ENCODE data around the gene ZFAND3.

The ZFAND3 gene

DNA sequence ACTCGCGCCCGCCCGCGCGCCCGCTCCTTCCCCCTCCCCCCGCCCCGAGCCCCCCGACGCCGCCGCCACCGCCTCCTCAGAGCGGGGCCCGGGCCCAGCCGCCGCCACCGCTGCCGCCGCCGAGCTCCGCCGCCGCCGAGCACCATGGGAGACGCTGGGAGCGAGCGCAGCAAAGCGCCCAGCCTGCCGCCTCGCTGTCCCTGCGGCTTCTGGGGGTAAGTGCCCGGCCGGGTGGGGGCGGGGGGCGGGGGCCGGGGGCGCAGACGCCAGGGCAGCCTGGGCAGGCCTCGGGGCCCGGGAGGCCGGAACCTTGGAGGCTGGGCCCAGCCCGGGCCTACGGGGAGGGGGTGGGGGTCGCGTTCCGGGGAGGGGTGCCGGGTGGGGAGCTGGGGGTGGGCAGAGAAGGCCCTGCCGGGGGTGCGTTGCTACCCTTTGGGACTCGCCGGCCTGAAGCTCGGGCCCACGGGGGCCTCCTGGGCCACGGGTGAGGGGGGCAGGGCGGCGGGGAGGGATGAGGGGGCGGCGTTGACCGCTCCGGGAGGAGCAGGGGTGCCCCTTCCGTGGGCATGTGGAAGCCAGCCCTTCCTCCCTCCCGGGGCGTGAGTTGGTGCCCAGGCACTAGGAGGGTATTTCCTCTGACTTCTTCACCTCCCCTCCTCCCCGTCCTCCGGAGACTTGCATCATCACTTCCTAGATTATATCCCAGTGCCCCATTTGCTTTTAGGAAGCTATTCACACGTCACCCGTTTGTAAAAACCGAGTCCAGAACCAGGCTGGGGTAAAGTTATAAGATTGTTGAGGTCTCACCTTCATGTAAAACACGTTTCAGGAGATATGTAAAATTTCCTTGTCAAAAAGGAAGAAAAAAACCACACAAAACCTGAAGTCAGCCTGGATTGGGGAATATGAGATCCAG lies 533 bp downstream of the ZFAND3 start:
- TF ChIP-seq, protein P1, sequence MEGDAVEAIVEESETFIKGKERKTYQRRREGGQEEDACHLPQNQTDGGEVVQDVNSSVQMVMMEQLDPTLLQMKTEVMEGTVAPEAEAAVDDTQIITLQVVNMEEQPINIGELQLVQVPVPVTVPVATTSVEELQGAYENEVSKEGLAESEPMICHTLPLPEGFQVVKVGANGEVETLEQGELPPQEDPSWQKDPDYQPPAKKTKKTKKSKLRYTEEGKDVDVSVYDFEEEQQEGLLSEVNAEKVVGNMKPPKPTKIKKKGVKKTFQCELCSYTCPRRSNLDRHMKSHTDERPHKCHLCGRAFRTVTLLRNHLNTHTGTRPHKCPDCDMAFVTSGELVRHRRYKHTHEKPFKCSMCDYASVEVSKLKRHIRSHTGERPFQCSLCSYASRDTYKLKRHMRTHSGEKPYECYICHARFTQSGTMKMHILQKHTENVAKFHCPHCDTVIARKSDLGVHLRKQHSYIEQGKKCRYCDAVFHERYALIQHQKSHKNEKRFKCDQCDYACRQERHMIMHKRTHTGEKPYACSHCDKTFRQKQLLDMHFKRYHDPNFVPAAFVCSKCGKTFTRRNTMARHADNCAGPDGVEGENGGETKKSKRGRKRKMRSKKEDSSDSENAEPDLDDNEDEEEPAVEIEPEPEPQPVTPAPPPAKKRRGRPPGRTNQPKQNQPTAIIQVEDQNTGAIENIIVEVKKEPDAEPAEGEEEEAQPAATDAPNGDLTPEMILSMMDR (conservative IDR thresholded peaks at IDR 0.05; ENCODE audit: low read length), result 0 out of 2 replicates have a peak, but pooled peaks have one; percentile 6
- peak overlapping the region; percentile 87 for H3K4me3 ChIP-seq (ENCODE audit: low read length)
- peak; percentile 67 for DNase-seq (ENCODE audit: low read depth)

DNA sequence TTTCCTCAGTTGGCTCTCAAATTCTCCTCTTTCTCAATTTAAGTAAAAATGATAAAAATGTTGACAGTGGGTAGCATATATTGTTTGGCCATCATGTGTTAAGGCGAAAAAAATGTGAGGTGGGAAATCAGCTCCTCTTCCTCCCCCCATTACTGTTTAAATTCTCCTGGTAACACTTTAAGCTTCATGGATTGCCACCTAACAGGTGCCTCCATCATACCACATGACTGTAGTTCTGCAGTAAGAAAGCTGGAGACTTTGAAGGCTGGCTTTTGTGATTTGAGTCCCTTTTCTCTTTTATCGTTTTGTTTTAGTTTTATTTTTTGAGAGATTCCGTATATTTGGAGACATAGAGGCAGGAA lies 1.2 kb downstream of the ZFAND3 start:
- H3K4me3 ChIP-seq (ENCODE audit: low read length), result peak overlapping the region; percentile 85
- DNase-seq (ENCODE audit: low read depth), result no peak
- TF ChIP-seq, protein P1 (conservative IDR thresholded peaks at IDR 0.05; ENCODE audit: low read length), result no peak

DNA sequence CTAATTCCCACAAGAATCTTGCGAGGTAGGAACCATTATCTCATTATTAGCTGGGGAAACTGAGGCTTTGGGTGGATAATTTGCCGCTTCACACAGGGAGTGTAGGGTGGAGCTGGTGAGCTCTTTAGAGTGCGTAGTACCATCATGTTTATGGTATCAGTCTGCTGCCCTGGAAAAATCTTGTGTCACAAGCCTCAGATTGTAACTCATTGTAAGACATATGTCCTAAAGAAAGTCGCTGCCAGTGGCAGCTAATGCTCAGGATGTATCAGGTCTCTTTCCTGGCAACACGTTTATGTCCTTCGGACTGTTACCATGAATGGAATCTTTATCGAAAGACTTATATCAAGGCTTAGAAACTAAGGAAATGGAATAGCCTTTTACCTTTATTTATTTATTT lies 1.9 kb downstream of the ZFAND3 start:
- TF ChIP-seq, protein P1 (conservative IDR thresholded peaks at IDR 0.05; ENCODE audit: low read length), result no peak
- no peak for DNase-seq (ENCODE audit: low read depth)
- H3K4me3 ChIP-seq (ENCODE audit: low read length), result peak overlapping the region; percentile 85

DNA sequence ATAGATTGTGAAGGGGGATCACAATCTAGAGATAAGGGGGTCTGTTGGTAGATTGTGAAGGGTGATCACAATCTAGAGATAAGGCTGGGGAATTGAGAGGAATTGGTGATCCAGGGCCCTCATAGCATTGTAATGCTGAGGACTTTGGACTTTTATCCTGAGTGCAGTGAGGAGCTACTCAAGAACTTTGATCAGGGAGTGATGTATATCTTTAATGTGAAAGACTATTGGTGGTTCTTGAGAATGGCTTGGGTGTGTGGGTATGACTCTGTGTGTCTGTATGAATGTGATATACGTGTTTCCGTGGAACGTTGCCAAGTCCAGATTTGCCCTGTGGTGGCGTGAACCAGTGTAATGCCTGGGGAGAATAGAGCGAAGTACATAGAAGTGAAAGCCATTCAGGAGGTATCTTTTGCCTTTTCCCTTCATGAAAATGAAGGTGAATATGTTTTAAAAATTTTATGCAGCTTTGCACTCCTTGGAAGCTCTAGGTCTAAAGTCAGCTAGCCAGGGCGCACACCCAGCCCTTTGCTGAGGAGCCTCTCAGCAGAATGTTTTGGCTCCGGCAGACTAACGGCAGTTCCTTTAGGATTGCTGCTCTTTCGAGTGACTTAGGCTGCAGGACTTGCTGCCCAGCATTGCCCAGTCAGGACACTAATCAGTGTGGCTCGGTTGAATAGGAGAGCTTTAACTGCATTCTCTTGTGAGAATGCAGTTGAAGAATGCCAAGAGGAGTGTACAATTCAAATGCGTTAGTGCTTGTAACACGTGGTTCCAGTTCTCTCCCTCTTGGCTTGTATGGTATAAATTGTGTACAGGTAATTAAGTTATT lies 3.5 kb downstream of the ZFAND3 start:
- peak overlapping the region; percentile 13; the same call in 1 of the 2 replicates for H3K4me3 ChIP-seq (ENCODE audit: low read length)
- peak; percentile 48 for DNase-seq (ENCODE audit: low read depth)
- TF ChIP-seq, protein P1 (conservative IDR thresholded peaks at IDR 0.05; ENCODE audit: low read length), result no peak

DNA sequence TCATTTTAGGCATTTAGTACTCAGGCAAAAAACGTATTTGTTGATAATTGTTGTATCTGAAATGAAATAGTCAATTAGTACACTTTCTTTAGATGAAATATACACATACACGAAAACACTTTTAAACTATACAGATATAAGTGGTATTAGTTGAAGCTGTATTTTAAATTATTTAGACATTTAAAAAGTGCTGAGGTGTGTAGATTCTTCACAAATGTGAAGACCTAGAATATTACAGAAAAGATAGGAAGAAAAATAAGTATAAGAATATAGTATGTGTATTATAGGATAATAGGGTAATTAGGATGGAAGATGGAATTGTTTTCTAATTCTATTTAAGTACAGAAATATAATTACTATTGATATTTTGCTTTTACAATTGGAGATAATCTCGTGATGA lies 4.6 kb downstream of the ZFAND3 start:
- no peak for DNase-seq (ENCODE audit: low read depth)
- TF ChIP-seq, protein P1 (conservative IDR thresholded peaks at IDR 0.05; ENCODE audit: low read length), result no peak
- H3K4me3 ChIP-seq (ENCODE audit: low read length), result no peak overlapping the region

DNA sequence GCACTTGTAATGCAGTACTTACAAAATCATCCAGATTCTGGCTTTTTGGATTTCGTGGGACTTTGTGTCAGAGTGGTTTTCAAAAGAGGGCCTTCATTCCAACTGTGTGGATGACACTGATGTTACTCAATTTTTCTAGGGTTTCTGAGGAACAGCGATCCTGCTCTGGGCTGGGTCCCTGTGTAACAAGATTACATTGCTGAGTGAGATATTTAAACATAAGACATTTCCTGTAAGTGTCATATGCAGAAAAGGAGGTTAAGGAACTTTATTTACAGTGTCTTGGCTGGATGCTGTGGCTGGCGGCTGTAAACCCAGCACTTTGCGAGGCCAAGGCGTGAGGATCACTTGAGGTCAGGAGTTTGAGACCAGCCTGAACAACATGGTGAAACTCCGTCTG lies 6.7 kb downstream of the ZFAND3 start:
- H3K4me3 ChIP-seq (ENCODE audit: low read length), result no peak overlapping the region
- TF ChIP-seq, protein P1 (conservative IDR thresholded peaks at IDR 0.05; ENCODE audit: low read length), result no peak
- peak; percentile 33 for DNase-seq (ENCODE audit: low read depth)
